HG02840 (cell line): Measurements from ENCODE around the gene CALHM3.

Source experiments
- ATAC-seq: cut with Tn5 transposase; IDR thresholded peaks from one replicate; pipeline ENCODE4 v1.9.1; 2021; ENCODE audit warnings: mild to moderate bottlenecking, moderate library complexity, moderate number of reproducible peaks; ENCODE audit not compliant: unreplicated experiment, low FRiP score

CALHM3 gene

DNA sequence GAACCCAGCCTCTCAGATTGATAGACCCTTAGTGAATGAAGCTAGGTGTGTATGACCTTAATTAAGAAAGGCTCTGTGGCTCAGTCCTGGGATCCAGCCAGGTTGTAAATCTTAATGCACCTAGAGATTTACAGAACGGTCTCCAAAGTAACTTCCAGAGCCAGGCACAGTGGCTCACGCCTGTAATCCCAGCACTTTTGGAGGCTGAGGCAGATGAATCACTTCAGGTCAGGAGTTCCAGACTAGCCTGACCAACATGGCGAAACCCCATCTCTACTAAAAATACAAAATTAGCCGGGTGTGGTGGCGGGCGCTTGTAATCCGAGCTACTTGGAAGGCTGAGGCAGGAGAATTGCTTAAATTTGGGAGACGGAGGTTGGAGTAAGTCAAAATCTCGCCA is 51.2 kb downstream of the CALHM3 start:
- no peak for ATAC-seq

GRCh38 chr10:103423748-103424147 is 55.3 kb downstream of the CALHM3 start:
- no peak for ATAC-seq
